ENCODE measurements around the gene BTBD2. TPM values are rescaled to one million over a fixed set of nuclear protein-coding genes. Genes with fewer than 3 reads are reported as not detected.

The BTBD2 gene
- total RNA-seq, 1 donor from 2014 or later: 65.9 TPM

DNA sequence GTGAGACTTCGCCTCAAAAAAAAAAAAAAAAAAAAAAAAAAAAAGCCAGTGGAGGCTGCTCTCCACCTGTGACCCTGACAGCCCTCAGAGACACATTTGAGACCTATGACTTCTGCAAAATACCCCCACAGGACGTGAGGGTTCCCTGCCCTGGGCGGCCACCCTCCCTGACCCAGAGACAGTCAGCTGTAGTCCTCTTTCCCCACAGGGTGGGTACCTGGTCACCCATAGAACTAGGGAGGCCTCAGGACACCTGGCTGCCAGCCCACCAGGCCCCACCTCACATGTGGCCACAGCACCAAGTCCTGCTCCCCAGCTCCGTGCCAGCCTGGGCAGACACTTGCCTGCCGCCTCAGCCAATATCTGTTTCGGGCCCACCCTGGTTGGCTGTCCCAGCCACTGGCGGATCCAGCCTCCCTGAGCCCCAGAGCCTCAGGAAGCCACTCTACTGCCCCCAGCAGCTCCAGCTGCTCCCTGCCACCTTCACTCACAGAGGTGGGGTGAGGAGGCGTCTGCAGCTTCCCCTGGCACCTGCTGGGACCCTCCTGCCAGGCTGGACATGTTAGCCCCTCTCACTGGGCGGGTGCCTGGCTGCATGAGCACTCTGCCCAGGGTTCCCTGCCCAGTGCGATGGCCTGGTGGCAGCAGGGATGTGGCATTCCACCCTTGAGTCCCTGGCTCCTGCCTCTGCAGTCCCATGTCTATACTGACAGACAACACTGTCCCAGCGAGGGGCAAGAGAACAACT lies 28.6 kb upstream of the BTBD2 start:
- peaks cover 9% of the 10 kb centered on the region for H3K36me3 Mint-ChIP-seq (ENCODE audit: low read depth)
- H3K9me3 Mint-ChIP-seq (ENCODE audit: low read depth): no peaks in the 10 kb centered on the region
- peaks cover 25% of the 10 kb centered on the region for H3K4me1 Mint-ChIP-seq (ENCODE audit: low read depth)
- no peaks in the 10 kb centered on the region for H3K27me3 Mint-ChIP-seq (ENCODE audit: low read depth)
- peak; percentile 83 for DNase-seq (ENCODE audit: low spot score)
- no peak overlapping the region for H3K27ac Mint-ChIP-seq (ENCODE audit: unreplicated experiment)
- no peak overlapping the region for H3K4me3 Mint-ChIP-seq (ENCODE audit: unreplicated experiment)
- TF ChIP-seq, protein P1, sequence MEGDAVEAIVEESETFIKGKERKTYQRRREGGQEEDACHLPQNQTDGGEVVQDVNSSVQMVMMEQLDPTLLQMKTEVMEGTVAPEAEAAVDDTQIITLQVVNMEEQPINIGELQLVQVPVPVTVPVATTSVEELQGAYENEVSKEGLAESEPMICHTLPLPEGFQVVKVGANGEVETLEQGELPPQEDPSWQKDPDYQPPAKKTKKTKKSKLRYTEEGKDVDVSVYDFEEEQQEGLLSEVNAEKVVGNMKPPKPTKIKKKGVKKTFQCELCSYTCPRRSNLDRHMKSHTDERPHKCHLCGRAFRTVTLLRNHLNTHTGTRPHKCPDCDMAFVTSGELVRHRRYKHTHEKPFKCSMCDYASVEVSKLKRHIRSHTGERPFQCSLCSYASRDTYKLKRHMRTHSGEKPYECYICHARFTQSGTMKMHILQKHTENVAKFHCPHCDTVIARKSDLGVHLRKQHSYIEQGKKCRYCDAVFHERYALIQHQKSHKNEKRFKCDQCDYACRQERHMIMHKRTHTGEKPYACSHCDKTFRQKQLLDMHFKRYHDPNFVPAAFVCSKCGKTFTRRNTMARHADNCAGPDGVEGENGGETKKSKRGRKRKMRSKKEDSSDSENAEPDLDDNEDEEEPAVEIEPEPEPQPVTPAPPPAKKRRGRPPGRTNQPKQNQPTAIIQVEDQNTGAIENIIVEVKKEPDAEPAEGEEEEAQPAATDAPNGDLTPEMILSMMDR (IDR thresholded peaks at IDR 0.05): no peak

DNA sequence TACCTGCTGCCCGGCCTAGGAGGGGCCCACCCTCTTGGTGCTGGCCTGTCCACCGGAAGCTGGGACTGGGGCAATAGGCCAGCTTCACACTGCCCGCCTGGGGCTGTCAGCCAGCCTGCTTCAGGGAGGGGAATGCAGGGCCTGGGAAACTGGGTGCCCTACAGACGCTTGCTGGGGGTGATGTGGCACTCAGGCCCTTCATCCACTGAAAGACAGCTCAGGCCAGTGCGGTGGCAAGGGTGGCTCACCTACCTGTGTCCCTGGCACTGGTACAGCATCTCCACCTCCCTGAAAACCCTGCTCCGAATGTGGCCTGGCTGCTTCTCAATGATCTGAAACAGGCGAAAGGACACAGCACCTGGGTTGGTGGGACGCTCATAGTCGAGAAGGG lies 27.7 kb upstream of the BTBD2 start:
- DNase-seq (ENCODE audit: low spot score): no peak
- TF ChIP-seq, protein P1 (IDR thresholded peaks at IDR 0.05): no peak
- H3K36me3 Mint-ChIP-seq (ENCODE audit: low read depth): peaks cover 9% of the 10 kb centered on the region
- no peaks in the 10 kb centered on the region for H3K27me3 Mint-ChIP-seq (ENCODE audit: low read depth)
- H3K27ac Mint-ChIP-seq (ENCODE audit: unreplicated experiment): no peak overlapping the region
- H3K9me3 Mint-ChIP-seq (ENCODE audit: low read depth): no peaks in the 10 kb centered on the region
- no peak overlapping the region for H3K4me3 Mint-ChIP-seq (ENCODE audit: unreplicated experiment)
- peaks cover 19% of the 10 kb centered on the region for H3K4me1 Mint-ChIP-seq (ENCODE audit: low read depth)

DNA sequence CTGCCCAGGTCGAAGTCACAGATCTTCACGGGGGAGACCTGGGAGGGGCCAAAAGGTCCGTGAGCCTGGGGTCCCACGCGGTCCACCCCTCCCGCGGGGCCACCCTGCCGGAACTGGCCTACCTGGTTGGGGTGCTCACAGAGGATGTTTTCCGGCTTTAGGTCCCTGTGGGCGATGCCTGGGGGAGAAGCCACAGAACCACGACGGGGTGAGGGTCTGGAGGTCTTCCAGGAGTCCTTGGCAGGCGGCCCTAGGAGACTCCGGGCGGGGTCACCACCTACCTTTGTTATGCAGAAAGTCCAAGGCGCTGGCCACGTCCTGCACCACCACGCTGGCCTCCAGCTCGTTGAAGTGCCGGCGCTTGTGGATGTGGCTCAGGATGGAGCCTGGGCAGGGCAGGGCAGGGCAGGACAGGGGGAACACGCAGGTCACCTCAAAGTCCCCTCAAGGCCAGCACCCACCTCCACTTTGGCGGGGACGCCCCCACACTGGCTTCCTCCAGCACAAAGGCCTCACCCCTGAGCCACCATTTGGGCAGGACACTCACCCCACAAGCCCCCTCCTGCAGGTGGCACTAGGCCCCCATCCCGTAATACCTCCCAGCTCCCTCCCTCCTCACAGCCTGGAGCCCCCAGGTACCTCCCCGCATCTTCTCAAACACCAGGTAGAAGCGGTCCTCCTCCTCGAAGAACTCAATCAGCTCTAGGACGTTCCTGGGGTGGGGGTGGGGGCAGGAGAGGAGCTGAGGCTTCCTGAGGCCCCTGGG lies 27.2 kb upstream of the BTBD2 start:
- Mint-ChIP-seq H3K27me3 (ENCODE audit: low read depth) (no peaks in the 10 kb centered on the region), H3K4me1 (ENCODE audit: low read depth) (peaks cover 13% of the 10 kb centered on the region), H3K9me3 (ENCODE audit: low read depth) (no peaks in the 10 kb centered on the region), H3K27ac (ENCODE audit: unreplicated experiment) (no peak overlapping the region), H3K4me3 (ENCODE audit: unreplicated experiment) (no peak overlapping the region), H3K36me3 (ENCODE audit: low read depth) (peaks cover 10% of the 10 kb centered on the region)
- DNase-seq (ENCODE audit: low spot score): peak; percentile 91
- TF ChIP-seq, protein P1 (IDR thresholded peaks at IDR 0.05): no peak

DNA sequence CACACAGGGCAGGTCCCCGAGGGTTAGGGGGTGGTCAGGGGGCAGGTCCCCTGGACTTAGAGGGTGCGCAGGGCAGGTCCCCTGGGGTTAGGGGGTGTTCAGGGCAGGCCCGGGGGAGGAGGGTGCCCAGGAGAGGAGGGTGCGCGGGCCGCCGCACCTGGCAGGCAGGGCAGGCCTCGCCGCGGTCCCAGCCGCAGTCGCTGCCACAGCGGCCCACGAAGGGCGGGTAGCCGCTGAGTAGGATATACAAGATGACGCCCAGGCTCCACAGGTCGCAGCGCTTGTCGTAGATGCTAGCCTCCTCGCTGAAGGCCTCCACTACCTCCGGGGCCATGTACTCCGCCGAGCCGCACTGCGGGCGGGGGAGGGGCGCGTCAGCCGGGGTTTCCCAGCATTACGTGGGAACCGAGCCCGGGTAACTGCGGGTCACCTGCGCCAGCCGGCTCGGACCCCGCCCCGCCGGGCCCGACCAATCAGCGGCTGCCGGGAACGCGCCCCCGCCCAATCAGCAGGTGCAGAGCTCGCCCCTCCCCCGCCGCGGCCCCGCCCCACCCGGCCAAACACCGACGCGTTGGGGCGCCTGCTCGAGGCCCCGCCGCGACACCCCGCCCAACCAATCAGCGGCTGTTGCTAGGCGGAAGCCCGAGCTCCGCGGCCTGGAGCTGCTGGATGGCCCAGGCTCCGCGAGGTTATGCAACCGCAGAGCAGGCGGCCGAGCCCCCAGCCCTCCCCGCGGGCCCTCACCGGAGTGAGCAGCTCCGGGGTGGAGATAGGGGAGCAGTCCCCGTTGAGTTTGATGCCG lies 26.4 kb upstream of the BTBD2 start:
- no peaks in the 10 kb centered on the region for H3K27me3 Mint-ChIP-seq (ENCODE audit: low read depth)
- no peak overlapping the region for H3K4me3 Mint-ChIP-seq (ENCODE audit: unreplicated experiment)
- H3K36me3 Mint-ChIP-seq (ENCODE audit: low read depth): peaks cover 10% of the 10 kb centered on the region
- TF ChIP-seq, protein P1 (IDR thresholded peaks at IDR 0.05): no peak
- no peaks in the 10 kb centered on the region for H3K9me3 Mint-ChIP-seq (ENCODE audit: low read depth)
- no peak overlapping the region for H3K27ac Mint-ChIP-seq (ENCODE audit: unreplicated experiment)
- peaks cover 5% of the 10 kb centered on the region for H3K4me1 Mint-ChIP-seq (ENCODE audit: low read depth)
- DNase-seq (ENCODE audit: low spot score): peak; percentile 89

DNA sequence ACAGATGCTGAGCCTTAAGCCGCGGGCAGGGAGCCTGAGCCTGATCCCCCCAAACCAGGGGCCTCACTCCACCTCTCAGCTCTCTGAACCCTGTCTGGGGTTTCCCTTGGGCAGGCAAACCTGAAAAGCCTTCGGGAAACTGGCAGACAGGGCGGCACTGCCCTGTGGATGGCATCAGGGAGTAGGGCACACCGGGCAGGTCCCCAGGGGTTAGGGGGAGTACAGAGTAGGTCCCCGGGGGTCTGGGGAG lies 25.8 kb upstream of the BTBD2 start:
- peaks cover 10% of the 10 kb centered on the region for H3K36me3 Mint-ChIP-seq (ENCODE audit: low read depth)
- no peaks in the 10 kb centered on the region for H3K27me3 Mint-ChIP-seq (ENCODE audit: low read depth)
- DNase-seq (ENCODE audit: low spot score): no peak
- H3K27ac Mint-ChIP-seq (ENCODE audit: unreplicated experiment): peak overlapping the region; percentile 32
- TF ChIP-seq, protein P1 (IDR thresholded peaks at IDR 0.05): no peak
- no peak overlapping the region for H3K4me3 Mint-ChIP-seq (ENCODE audit: unreplicated experiment)
- H3K9me3 Mint-ChIP-seq (ENCODE audit: low read depth): no peaks in the 10 kb centered on the region
- H3K4me1 Mint-ChIP-seq (ENCODE audit: low read depth): peaks cover 3% of the 10 kb centered on the region
